GM18519 (cell line): Measurements from ENCODE around the gene GBP3.
"Not testable (repeated sequence)": the region's sequence is repeated elsewhere in the genome, so short reads cannot be mapped to it uniquely, and the experiment has no call there.

ENCODE experiments used
- ATAC-seq: cut with Tn5 transposase; IDR thresholded peaks from one replicate; pipeline ENCODE4 v1.9.1; 2021; ENCODE audit warnings: mild to moderate bottlenecking, moderate library complexity; ENCODE audit not compliant: unreplicated experiment, low FRiP score

GBP3 gene

GRCh38 chr1:88980870-88981269, 41.8 kb downstream of the GBP3 start:
- ATAC-seq = no peak

GRCh38 chr1:88979749-88980116, 42.9 kb downstream of the GBP3 start:
- ATAC-seq = no peak

GRCh38 chr1:88979054-88979748, 43.5 kb downstream of the GBP3 start:
- no peak for ATAC-seq

GRCh38 chr1:88976235-88976634, 46.4 kb downstream of the GBP3 start:
- no peak for ATAC-seq

GRCh38 chr1:88974616-88975172, 48.0 kb downstream of the GBP3 start:
- ATAC-seq = not testable (repeated sequence)

- no peak for ATAC-seq
Observed at GRCh38 chr1:88973520-88974137, 49.0 kb downstream of the GBP3 start.

GRCh38 chr1:88961647-88962275, 60.9 kb downstream of the GBP3 start:
- ATAC-seq = no peak

- ATAC-seq = no peak
Observed at GRCh38 chr1:88961081-88961480, 61.6 kb downstream of the GBP3 start.
